Heart left ventricle (tissue), 16 donors: ENCODE measurements around the gene IWS1. TPM values are rescaled to one million over a fixed set of nuclear protein-coding genes. Genes with fewer than 3 reads are reported as not detected.
A peak's percentile ranks its signal among the peaks of the same experiment; 100 is the strongest.

Source experiments
- ATAC-seq, 4 donors: fragments of 200-7000 bp; cut with Tn5 transposase; one replicate each; pipeline ENCODE4 v1.9.1; 2020 to 2022; ENCODE audit warnings: moderate library complexity in 4 of 4, mild to moderate bottlenecking in 3 of 4, moderate number of reproducible peaks in 1 of 4
- DNase-seq, 5 donors: peaks; one replicate each; pipeline ENCODE4 v3.0.0-alpha.2; 2020
- H3K27ac ChIP-seq, 12 donors: fragments of 200-600 bp; sonication (generic) in 4 of 12; one replicate each; pipeline versions ENCODE4 v1.5.0 to v1.8.0; 2016 to 2022; ENCODE audit warnings: mild to moderate bottlenecking in 2 of 12
- H3K27me3 ChIP-seq, 9 donors: fragments of 200-600 bp; sonication (generic) in 2 of 9; one replicate each; pipeline versions ENCODE4 v1.5.1 to v1.8.0; 2016 to 2022; ENCODE audit warnings: mild to moderate bottlenecking in 3 of 9
- H3K36me3 ChIP-seq, 9 donors: fragments of 200-600 bp; sonication (generic) in 2 of 9; one replicate each; pipeline versions ENCODE4 v1.5.0 to v1.8.0; 2018 to 2022; ENCODE audit warnings: mild to moderate bottlenecking in 2 of 9
- H3K4me1 ChIP-seq, 12 donors: fragments of 200-600 bp; sonication (generic) in 4 of 12; one replicate each; pipeline versions ENCODE4 v1.5.0 to v1.8.0; 2016 to 2022; ENCODE audit warnings: mild to moderate bottlenecking in 3 of 12
- H3K4me3 ChIP-seq, 12 donors: fragments of 200-600 bp; sonication (generic) in 4 of 12; one replicate each; pipeline versions ENCODE4 v1.5.0 to v1.8.0; 2017 to 2022; ENCODE audit warnings: mild to moderate bottlenecking in 9 of 12, moderate library complexity in 4 of 12
- H3K9me3 ChIP-seq, 12 donors: fragments of 200-600 bp; sonication (generic) in 4 of 12; one replicate each; pipeline versions ENCODE4 v1.5.0 to v1.8.0; 2016 to 2022; ENCODE audit warnings: mild to moderate bottlenecking in 1 of 12
- CTCF ChIP-seq, 12 donors: fragments of 200-600 bp; sonication (generic) in 4 of 12; IDR thresholded peaks; one replicate each; pipeline versions ENCODE4 v1.5.0 to v1.8.0; 2018 to 2022; ENCODE audit warnings: antibody characterized with exemption in 12 of 12, mild to moderate bottlenecking in 5 of 12
- POLR2A ChIP-seq, 2 donors: fragments of 450-650 bp; IDR thresholded peaks; one replicate each; pipeline ENCODE4 v1.6.1; 2017; ENCODE audit warnings: antibody characterized with exemption in 2 of 2, mild to moderate bottlenecking in 2 of 2, moderate library complexity in 2 of 2
- WGBS, 4 donors: extraction: QIAGEN DNeasy Blood & Tissue Kit in 2 of 4; methylation state at CpG; one replicate each; pipeline versions ENCODE4 v1.1.5 to v1.1.7; 2013 to 2018; 5-methylcytosine and 5-hydroxymethylcytosine counted together
- intact Hi-C, 10 donors: fragments of 100-400 bp; cut with DNase I; formaldehyde crosslinking; loops; one replicate each; pipeline versions ENCODE4 v1.11.1 to v1.14.2; 2022
- polyA plus RNA-seq, 2 donors: library from polyadenylated mRNA; stranded (reverse); fragments of 200-250 nt; gene quantifications; one replicate each; pipeline ENCODE4 v1.2.3, GENCODE V29; 2013
- total RNA-seq, 9 donors: library from RNA; depleted of rRNA in 2 of 9; stranded (reverse); fragments of >200 nt in 2 of 9; fragmentation: NEBNext Ultra II Directional in 3 of 9; extraction: Animal tissue kit (Norgen Biotek cat#: 25700) in 3 of 9; gene quantifications; one replicate each; pipeline versions ENCODE4 v1.1.0 to v1.2.4, GENCODE V29; 2016 to 2023
- donor health status: ischemic (EF 13 %, LVEDD 7.1; RV severe dilation, severe dysfunction).
- donor health status: healthy with polysubstance abuse.
- donor health status: DM: no; HTN: yes; CAD: no.
- donor health status: DM: no; HTN: no; CAD: no.
- donor health status: ischemic (EF 25% LVEDD 6.9; RV normal size, moderate dysfunction).
- donor health status: ischemic (EF 25% LVEDD 5.7; RV mildly dilated, moderate dysfunction).
- donor health status: healthy.
- donor health status: DM: yes; HTN: yes; CAD: no.
- donor health status: ischemic (EF 35%, LVEDD 5.7; RV mildly dilated, moderate dysfunction).
- donor health status: nonischemic (EF 11% LVEDD 7.7; RV severe dilation, severe dysfunction).
- donor health status: DM: yes; HTN: yes; CAD: no.
- donor health status: PGD.
- donor health status: ischemic (EF 29% LVEDD 5.4; RV normal size, mild dysfunction).
- donor health status: nonischemic (EF 23%, LVEDD 6.1; RV moderate dilation, normal function).

Gene IWS1
- total and polyA plus RNA-seq, 11 donors = 37.6 to 62.2 (median 46.5) TPM

- TF ChIP-seq CTCF (IDR thresholded peaks at IDR 0.05) = no peak
- no peak for TF ChIP-seq POLR2A (IDR thresholded peaks at IDR 0.05)
- peaks cover 3 to 38% (median 19%) of the 10 kb centered on the region in 12 donors for H3K4me1 ChIP-seq
- H3K27me3 ChIP-seq = no peaks in the 10 kb centered on the region
- peak overlapping the region in 1 of 12 donors; percentile 34 for H3K27ac ChIP-seq
- H3K9me3 ChIP-seq = no peaks in the 10 kb centered on the region
- DNase-seq (peak in 2 of 5 donors; percentile 39 to 56), ATAC-seq (peak in 3 of 4 donors; percentile 23 to 48 (median 34))
- intact Hi-C loops = loop anchor here in 1 of 10 donors (5.0 kb wide), 1 partner anchor 43 kb away; the partner anchor contains the start of gene IWS1
- H3K4me3 ChIP-seq = no peak overlapping the region
- no peaks in the 10 kb centered on the region for H3K36me3 ChIP-seq
- WGBS, 4 donors = 53 to 65% (median 57%) methylated on average over 18 of the region's 18 CpGs
Observed at GRCh38 chr2:127570282-127571250, 44.3 kb upstream of the IWS1 start.

GRCh38 chr2:127569666-127570065 lies 43.4 kb upstream of the IWS1 start:
- Histone ChIP-seq H3K4me1 (peaks cover 3 to 38% (median 19%) of the 10 kb centered on the region in 12 donors), H3K27ac (peak overlapping the region in 2 of 12 donors; percentile 36 to 37), H3K9me3 (no peaks in the 10 kb centered on the region), H3K27me3 (no peaks in the 10 kb centered on the region), H3K36me3 (no peaks in the 10 kb centered on the region), H3K4me3 (no peak overlapping the region)
- no peak for ATAC-seq
- intact Hi-C loops = loop anchor here in 1 of 10 donors (5.0 kb wide), 1 partner anchor 42 kb away; the partner anchor contains the start of gene IWS1
- TF ChIP-seq POLR2A (IDR thresholded peaks at IDR 0.05) (no peak), CTCF (IDR thresholded peaks at IDR 0.05) (no peak)
- 70 to 85% (median 75%) methylated on average over 6 of the region's 6 CpGs for WGBS, 4 donors
- peak in 1 of 5 donors; percentile 9 for DNase-seq

- Histone ChIP-seq H3K27me3 (no peaks in the 10 kb centered on the region), H3K4me3 (no peak overlapping the region), H3K4me1 (peaks cover 3 to 38% (median 22%) of the 10 kb centered on the region in 12 donors), H3K36me3 (no peaks in the 10 kb centered on the region), H3K9me3 (peaks cover 0 to 5% (median 0%) of the 10 kb centered on the region in 12 donors), H3K27ac (peak overlapping the region in 2 of 12 donors; percentile 13 to 46)
- ATAC-seq (no peak), DNase-seq (no peak)
- intact Hi-C loops = no loop called here
- TF ChIP-seq CTCF (IDR thresholded peaks at IDR 0.05) (no peak), POLR2A (IDR thresholded peaks at IDR 0.05) (no peak)
- WGBS, 4 donors = 90 to 97% (median 92%) methylated on average over 3 to 6 of the region's 6 CpGs
Observed at GRCh38 chr2:127568128-127568527, 41.8 kb upstream of the IWS1 start.

GRCh38 chr2:127567351-127567854 lies 41.1 kb upstream of the IWS1 start:
- TF ChIP-seq CTCF (IDR thresholded peaks at IDR 0.05) (no peak), POLR2A (IDR thresholded peaks at IDR 0.05) (no peak)
- DNase-seq (peak in 1 of 5 donors; percentile 9), ATAC-seq (no peak)
- H3K9me3 ChIP-seq = peaks cover 0 to 5% (median 0%) of the 10 kb centered on the region in 12 donors
- WGBS, 4 donors = 84 to 95% (median 90%) methylated on average over 5 of the region's 5 CpGs
- no peaks in the 10 kb centered on the region for H3K27me3 ChIP-seq
- intact Hi-C loops = no loop called here
- no peak overlapping the region for H3K27ac ChIP-seq
- H3K36me3 ChIP-seq = no peaks in the 10 kb centered on the region
- H3K4me3 ChIP-seq = no peak overlapping the region
- H3K4me1 ChIP-seq = peaks cover 3 to 38% (median 22%) of the 10 kb centered on the region in 12 donors
